Nephron (organoid): ENCODE measurements around the gene LPAR1.

Source experiments
- H3K27ac Mint-ChIP-seq, 3 experiments: 2 replicates each; pipeline ENCODE4 v1.8.0; 2020; ENCODE audit warnings: mixed read lengths in 3 of 3, mild to moderate bottlenecking in 2 of 3, moderate library complexity in 1 of 3
- H3K27me3 Mint-ChIP-seq: 2 replicates; pipeline ENCODE4 v1.8.0; 2021; ENCODE audit warnings: low read depth, mild to moderate bottlenecking, moderate library complexity, mixed read lengths
- H3K36me3 Mint-ChIP-seq: 2 replicates; pipeline ENCODE4 v1.8.0; 2020; ENCODE audit warnings: low read depth, mixed read lengths
- H3K4me1 Mint-ChIP-seq: 2 replicates; pipeline ENCODE4 v1.8.0; 2020; ENCODE audit warnings: mixed read lengths
- H3K4me3 Mint-ChIP-seq, 3 experiments: 2 replicates each; pipeline ENCODE4 v1.8.0; 2020; ENCODE audit warnings: mild to moderate bottlenecking in 3 of 3, mixed read lengths in 3 of 3, moderate library complexity in 2 of 3
- H3K9me3 Mint-ChIP-seq: 2 replicates; pipeline ENCODE4 v1.8.0; 2020; ENCODE audit warnings: mixed read lengths
- TF ChIP-seq, protein P1 (sequence below), 3 experiments: fragments of 200-600 bp; sonication (generic); IDR thresholded peaks; one replicate each; pipeline ENCODE4 v1.5.0; 2021; ENCODE audit warnings: antibody characterized with exemption in 3 of 3; ENCODE audit not compliant: unreplicated experiment in 3 of 3

The LPAR1 gene

DNA sequence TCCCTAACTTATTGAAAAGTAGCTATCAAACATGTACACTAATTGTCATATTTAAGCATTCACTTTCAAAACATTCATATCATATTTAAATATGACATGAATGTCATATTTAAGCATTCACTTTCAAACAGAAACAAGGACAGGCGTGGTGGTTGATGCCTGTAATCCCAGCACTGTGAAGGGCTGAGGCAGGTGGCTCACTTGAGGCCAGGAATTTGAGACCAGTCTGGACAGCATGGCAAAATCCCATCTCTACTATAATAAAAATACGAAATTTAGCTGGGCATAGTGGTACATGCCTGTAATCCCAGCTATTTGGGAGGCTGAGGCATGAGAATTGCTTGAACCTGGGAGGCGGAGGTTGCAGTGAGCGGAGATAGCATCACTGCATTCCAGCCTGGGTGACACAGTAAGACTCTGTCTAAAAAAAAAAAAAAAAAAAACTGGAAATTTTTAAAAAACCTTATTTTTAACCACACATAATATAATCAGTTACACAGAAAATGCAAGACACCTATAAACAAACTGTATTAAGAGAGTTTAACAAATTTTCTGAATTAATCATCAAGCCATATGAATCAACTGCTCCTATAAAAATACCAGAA, 88.1 kb downstream of the LPAR1 start:
- Mint-ChIP-seq H3K4me3 (no peak overlapping the region), H3K27me3 (no peaks in the 10 kb centered on the region), H3K9me3 (peaks cover 21% of the 10 kb centered on the region), H3K27ac (no peak overlapping the region), H3K4me1 (peaks cover 20% of the 10 kb centered on the region), H3K36me3 (peaks cover 27% of the 10 kb centered on the region)
- TF ChIP-seq, protein P1, sequence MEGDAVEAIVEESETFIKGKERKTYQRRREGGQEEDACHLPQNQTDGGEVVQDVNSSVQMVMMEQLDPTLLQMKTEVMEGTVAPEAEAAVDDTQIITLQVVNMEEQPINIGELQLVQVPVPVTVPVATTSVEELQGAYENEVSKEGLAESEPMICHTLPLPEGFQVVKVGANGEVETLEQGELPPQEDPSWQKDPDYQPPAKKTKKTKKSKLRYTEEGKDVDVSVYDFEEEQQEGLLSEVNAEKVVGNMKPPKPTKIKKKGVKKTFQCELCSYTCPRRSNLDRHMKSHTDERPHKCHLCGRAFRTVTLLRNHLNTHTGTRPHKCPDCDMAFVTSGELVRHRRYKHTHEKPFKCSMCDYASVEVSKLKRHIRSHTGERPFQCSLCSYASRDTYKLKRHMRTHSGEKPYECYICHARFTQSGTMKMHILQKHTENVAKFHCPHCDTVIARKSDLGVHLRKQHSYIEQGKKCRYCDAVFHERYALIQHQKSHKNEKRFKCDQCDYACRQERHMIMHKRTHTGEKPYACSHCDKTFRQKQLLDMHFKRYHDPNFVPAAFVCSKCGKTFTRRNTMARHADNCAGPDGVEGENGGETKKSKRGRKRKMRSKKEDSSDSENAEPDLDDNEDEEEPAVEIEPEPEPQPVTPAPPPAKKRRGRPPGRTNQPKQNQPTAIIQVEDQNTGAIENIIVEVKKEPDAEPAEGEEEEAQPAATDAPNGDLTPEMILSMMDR (IDR thresholded peaks at IDR 0.05; ENCODE audit: unreplicated experiment in 3 of 3): no peak

GRCh38 chr9:110949081-110949480, 89.2 kb downstream of the LPAR1 start:
- Mint-ChIP-seq H3K36me3 (peaks cover 17% of the 10 kb centered on the region), H3K27ac (no peak overlapping the region), H3K4me3 (no peak overlapping the region), H3K27me3 (no peaks in the 10 kb centered on the region), H3K4me1 (peaks cover 20% of the 10 kb centered on the region), H3K9me3 (peaks cover 10% of the 10 kb centered on the region)
- TF ChIP-seq, protein P1 (IDR thresholded peaks at IDR 0.05; ENCODE audit: unreplicated experiment in 3 of 3): no peak

GRCh38 chr9:110947491-110948044, 90.7 kb downstream of the LPAR1 start:
- peaks cover 14% of the 10 kb centered on the region for H3K36me3 Mint-ChIP-seq

GRCh38 chr9:110942522-110942921, 95.7 kb downstream of the LPAR1 start:
- Mint-ChIP-seq H3K9me3 (no peaks in the 10 kb centered on the region), H3K27ac (no peak overlapping the region), H3K4me1 (no peaks in the 10 kb centered on the region), H3K27me3 (no peaks in the 10 kb centered on the region), H3K4me3 (no peak overlapping the region), H3K36me3 (peaks cover 41% of the 10 kb centered on the region)
- TF ChIP-seq, protein P1 (IDR thresholded peaks at IDR 0.05; ENCODE audit: unreplicated experiment in 3 of 3): no peak

More at GRCh38 chr9:110947491-110948044, 90.7 kb downstream of the LPAR1 start:
- peaks cover 3% of the 10 kb centered on the region for H3K9me3 Mint-ChIP-seq
- no peak overlapping the region for H3K4me3 Mint-ChIP-seq
- H3K27me3 Mint-ChIP-seq: no peaks in the 10 kb centered on the region
- TF ChIP-seq, protein P1 (IDR thresholded peaks at IDR 0.05; ENCODE audit: unreplicated experiment in 3 of 3): no peak
- peaks cover 20% of the 10 kb centered on the region for H3K4me1 Mint-ChIP-seq
- no peak overlapping the region for H3K27ac Mint-ChIP-seq

GRCh38 chr9:110940951-110941557, 97.2 kb downstream of the LPAR1 start:
- no peak overlapping the region for H3K27ac Mint-ChIP-seq
- no peaks in the 10 kb centered on the region for H3K9me3 Mint-ChIP-seq
- no peaks in the 10 kb centered on the region for H3K27me3 Mint-ChIP-seq
- TF ChIP-seq, protein P1 (IDR thresholded peaks at IDR 0.05; ENCODE audit: unreplicated experiment in 3 of 3): no peak
- no peaks in the 10 kb centered on the region for H3K4me1 Mint-ChIP-seq
- H3K4me3 Mint-ChIP-seq: no peak overlapping the region
- H3K36me3 Mint-ChIP-seq: peaks cover 39% of the 10 kb centered on the region
